GM12891 (cell line): Measurements from ENCODE around the gene CDC37L1.
A peak's percentile ranks its signal among the peaks of the same experiment; 100 is the strongest.

Experiments
- DNase-seq: peaks from one replicate; pipeline ENCODE4 v3.0.0; 2011; ENCODE audit warnings: low spot score; ENCODE audit not compliant: insufficient read length
- FAIRE-seq: peaks from 2 replicates; lab custom pipeline; 2011; peaks lifted over from hg19 to GRCh38; lab: Jason Lieb, UNC
- PAX5 ChIP-seq: IDR thresholded peaks from 2 replicates; pipeline ENCODE4 v1.6.1; 2011; ENCODE audit warnings: low read length, moderate library complexity, mild to moderate bottlenecking; ENCODE audit not compliant: insufficient read depth, severe bottlenecking
- POLR2A ChIP-seq: IDR thresholded peaks from 2 replicates; pipeline ENCODE4 v1.6.1; 2011; ENCODE audit warnings: low read depth, low read length, control low read depth
- POLR2AphosphoS5 ChIP-seq: IDR thresholded peaks from 2 replicates; pipeline ENCODE4 v1.6.1; 2011; ENCODE audit warnings: low read depth, low read length, control low read depth
- POU2F2 ChIP-seq: IDR thresholded peaks from 2 replicates; pipeline ENCODE4 v1.6.1; 2011; ENCODE audit warnings: low read depth, mild to moderate bottlenecking, control low read depth, low read length, moderate library complexity
- SPI1 ChIP-seq: IDR thresholded peaks from 2 replicates; pipeline ENCODE4 v1.6.1; 2011; ENCODE audit warnings: low read depth, low read length, control low read depth
- TAF1 ChIP-seq: IDR thresholded peaks from 2 replicates; pipeline ENCODE4 v1.6.1; 2011; ENCODE audit warnings: low read depth, low read length, control low read depth

Gene CDC37L1

GRCh38 chr9:4725706-4726442 lies 46.5 kb downstream of the CDC37L1 start:
- TF ChIP-seq POLR2AphosphoS5 (no peak), POLR2A (no peak), POU2F2 (no peak), PAX5 (no peak), SPI1 (no peak), TAF1 (no peak)
- FAIRE-seq (no peak), DNase-seq (no peak)

- DNase-seq (no peak), FAIRE-seq (peak; percentile 45)
- TF ChIP-seq SPI1 (no peak), POLR2A (no peak), POU2F2 (no peak), PAX5 (no peak), POLR2AphosphoS5 (no peak), TAF1 (no peak)
Measured at GRCh38 chr9:4727593-4727992, 48.2 kb downstream of the CDC37L1 start.

- DNase-seq (no peak), FAIRE-seq (no peak)
- TF ChIP-seq PAX5 = no peak
- no peak for TF ChIP-seq POU2F2
- no peak for TF ChIP-seq TAF1
- TF ChIP-seq POLR2AphosphoS5 = no peak
Measured at GRCh38 chr9:4732890-4733289, 53.5 kb downstream of the CDC37L1 start.

GRCh38 chr9:4734150-4734549 lies 54.8 kb downstream of the CDC37L1 start:
- FAIRE-seq (peak; percentile 35), DNase-seq (no peak)
- TF ChIP-seq POU2F2 (no peak), POLR2A (no peak), POLR2AphosphoS5 (no peak), TAF1 (no peak), PAX5 (no peak), SPI1 (no peak)

- FAIRE-seq (peak; percentile 66), DNase-seq (no peak)
- TF ChIP-seq PAX5 (no peak), TAF1 (no peak)
Measured at GRCh38 chr9:4738866-4739586, 59.7 kb downstream of the CDC37L1 start.

GRCh38 chr9:4739587-4740387 lies 60.4 kb downstream of the CDC37L1 start:
- FAIRE-seq (no peak), DNase-seq (no peak)
- no peak for TF ChIP-seq POLR2AphosphoS5
- TF ChIP-seq POLR2A = no peak
- no peak for TF ChIP-seq POU2F2
- no peak for TF ChIP-seq TAF1

- DNase-seq = no peak
- FAIRE-seq = no peak
- TF ChIP-seq TAF1 (no peak), POLR2A (no peak), PAX5 (no peak), POU2F2 (no peak), POLR2AphosphoS5 (no peak), SPI1 (no peak)
Measured at GRCh38 chr9:4740388-4740637, 60.9 kb downstream of the CDC37L1 start.

GRCh38 chr9:4740638-4741364 lies 61.4 kb downstream of the CDC37L1 start, which contains the start of gene AK3:
TSS of gene AK3 (minus strand) at chr9:4741202. CDS start at chr9:4741087, 115 bp downstream.
- peak; percentile 94 for DNase-seq
- TF ChIP-seq TAF1 (peak; percentile 11), SPI1 (no peak), POU2F2 (no peak; the same call in 1 of the 2 replicates), POLR2AphosphoS5 (peak; percentile 82), PAX5 (no peak), POLR2A (peak; percentile 92)
- peak; percentile 96 for FAIRE-seq
